ENCODE measurements around the gene GALNT7. TPM values are rescaled to one million over a fixed set of nuclear protein-coding genes. Genes with fewer than 3 reads are reported as not detected.

GALNT7 gene
- total and polyA plus RNA-seq, 5 donors, result 3.6 to 11.0 (median 8.2) TPM

DNA sequence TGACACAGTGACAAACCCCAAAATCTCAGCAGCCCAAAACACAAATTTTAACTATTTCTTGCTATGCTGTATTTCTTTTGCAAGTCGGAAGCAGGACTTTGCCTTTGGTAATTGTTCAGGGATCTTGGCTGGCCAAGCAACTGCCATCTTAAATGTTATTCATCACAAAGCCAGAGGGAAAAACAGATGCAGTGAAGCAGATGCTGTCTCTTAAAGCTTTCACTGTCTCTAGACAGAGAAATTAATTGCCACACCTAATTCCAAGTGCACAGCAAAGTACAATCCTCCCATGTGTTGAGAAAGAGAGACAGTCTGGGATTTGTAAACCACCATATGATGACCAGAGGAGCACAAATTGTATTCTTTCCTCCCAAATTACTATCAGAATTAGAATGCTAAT is 30.0 kb upstream of the GALNT7 start:
- Histone ChIP-seq H3K9me3 (ENCODE audit: control insufficient read depth, low read length) (no peaks in the 10 kb centered on the region), H3K4me1 (ENCODE audit: control insufficient read depth, insufficient read depth, low read length) (no peaks in the 10 kb centered on the region), H3K27me3 (ENCODE audit: control insufficient read depth, insufficient read depth) (no peaks in the 10 kb centered on the region), H3K27ac (ENCODE audit: low read length) (no peak overlapping the region), H3K4me3 (ENCODE audit: low read length) (no peak overlapping the region)
- intact Hi-C loops (cut with DNase I), result no loop called here
- WGBS, result 86% methylated on average over 1 of the region's 1 CpG
- DNase-seq (no peak), ATAC-seq (no peak)

DNA sequence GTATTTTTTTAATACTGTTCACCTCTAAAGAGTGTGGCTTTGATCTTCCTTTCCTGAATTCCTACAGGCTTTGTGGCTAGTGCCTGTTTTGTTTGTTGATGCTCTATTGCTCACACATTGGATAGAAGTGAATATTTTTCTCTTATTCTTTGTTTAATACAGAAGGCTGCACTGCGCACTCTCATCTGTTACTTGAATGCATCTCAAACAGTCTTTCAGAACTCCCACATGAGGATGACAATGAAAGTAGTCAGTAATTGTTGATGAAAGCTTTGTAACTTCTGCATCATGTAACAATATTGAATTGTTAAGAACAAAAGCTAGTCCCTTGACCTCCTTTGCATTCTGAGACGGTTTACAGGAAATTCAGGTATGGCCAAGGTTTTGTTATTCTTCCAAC is 29.1 kb upstream of the GALNT7 start:
- H3K27ac ChIP-seq (ENCODE audit: low read length), result no peak overlapping the region
- no peak for ATAC-seq
- H3K4me3 ChIP-seq (ENCODE audit: low read length), result no peak overlapping the region
- no peaks in the 10 kb centered on the region for H3K4me1 ChIP-seq (ENCODE audit: control insufficient read depth, insufficient read depth, low read length)
- no peaks in the 10 kb centered on the region for H3K27me3 ChIP-seq (ENCODE audit: control insufficient read depth, insufficient read depth)
- intact Hi-C loops (cut with DNase I), result no loop called here
- H3K9me3 ChIP-seq (ENCODE audit: control insufficient read depth, low read length), result no peaks in the 10 kb centered on the region
- no peak for DNase-seq
- 32% methylated on average over 2 of the region's 2 CpGs for WGBS

DNA sequence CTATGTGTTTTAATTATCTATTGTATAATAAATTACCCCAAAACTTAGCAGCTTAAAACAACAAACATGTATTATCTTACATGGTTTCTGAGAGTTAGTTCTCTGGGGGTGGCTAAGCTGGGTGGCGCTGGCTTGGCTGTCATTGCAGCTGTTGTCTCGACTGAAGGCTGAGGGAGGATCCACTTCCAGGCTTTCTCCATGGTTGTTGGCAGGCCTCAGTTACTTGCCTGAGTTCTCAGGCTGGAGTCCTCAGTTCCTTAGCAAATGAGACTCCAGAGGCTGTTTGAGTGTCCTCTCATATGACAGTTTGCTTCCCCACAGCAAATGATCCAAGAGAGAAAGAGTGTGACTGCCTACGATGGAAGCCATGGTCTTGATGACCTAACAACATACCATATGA is 23.5 kb upstream of the GALNT7 start:
- DNase-seq (no peak), ATAC-seq (no peak)
- Histone ChIP-seq H3K27me3 (ENCODE audit: control insufficient read depth, insufficient read depth) (no peaks in the 10 kb centered on the region), H3K4me3 (ENCODE audit: low read length) (no peak overlapping the region), H3K27ac (ENCODE audit: low read length) (no peak overlapping the region), H3K4me1 (ENCODE audit: control insufficient read depth, insufficient read depth, low read length) (no peaks in the 10 kb centered on the region), H3K9me3 (ENCODE audit: control insufficient read depth, low read length) (no peaks in the 10 kb centered on the region)
- intact Hi-C loops (cut with DNase I), result no loop called here
- WGBS, result 89% methylated on average over 3 of the region's 3 CpGs

DNA sequence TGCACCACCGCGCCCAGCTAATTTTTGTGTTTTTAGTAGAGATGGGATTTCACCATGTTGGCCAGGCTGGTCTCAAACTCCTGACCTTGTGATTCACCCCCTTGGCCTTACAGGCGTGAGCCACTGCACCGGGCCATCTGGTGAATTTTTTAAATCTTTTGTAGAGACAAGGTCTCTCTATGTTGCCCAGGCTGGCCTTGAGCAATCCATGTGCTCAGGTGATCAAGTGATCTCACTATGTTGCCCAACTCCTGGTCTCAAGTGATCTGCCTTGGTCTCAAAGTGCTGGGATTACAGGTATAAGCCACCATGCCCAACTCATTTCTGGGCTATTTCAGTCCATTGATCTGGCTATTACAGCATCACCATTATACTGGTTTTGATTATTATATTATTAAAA is 22.2 kb upstream of the GALNT7 start:
- H3K27me3 ChIP-seq (ENCODE audit: control insufficient read depth, insufficient read depth), result no peaks in the 10 kb centered on the region
- H3K4me3 ChIP-seq (ENCODE audit: low read length), result no peak overlapping the region
- no peaks in the 10 kb centered on the region for H3K4me1 ChIP-seq (ENCODE audit: control insufficient read depth, insufficient read depth, low read length)
- H3K9me3 ChIP-seq (ENCODE audit: control insufficient read depth, low read length), result no peaks in the 10 kb centered on the region
- ATAC-seq, result no peak
- intact Hi-C loops (cut with DNase I), result no loop called here
- WGBS, result 99% methylated on average over 4 of the region's 4 CpGs
- DNase-seq, result no peak
- H3K27ac ChIP-seq (ENCODE audit: low read length), result no peak overlapping the region

DNA sequence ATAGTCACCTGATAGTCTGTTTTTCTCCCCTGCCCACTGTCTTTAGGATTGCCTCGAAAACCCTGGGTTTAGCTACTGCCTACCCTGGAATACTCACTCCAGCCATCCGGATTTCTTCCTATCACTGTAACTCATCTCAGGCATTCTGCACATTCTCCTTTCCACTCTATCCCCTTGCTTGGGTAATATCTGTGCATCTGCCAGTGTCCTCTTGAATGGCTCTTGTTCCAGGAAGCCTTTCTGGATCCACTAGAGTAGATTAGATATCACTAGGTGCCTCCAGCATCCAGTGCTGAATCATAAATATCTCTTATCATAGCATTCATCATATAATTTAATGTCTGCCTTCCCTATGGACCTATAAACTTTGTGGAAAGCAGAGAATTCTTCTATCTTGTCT is 17.1 kb upstream of the GALNT7 start:
- H3K27ac ChIP-seq (ENCODE audit: low read length), result no peak overlapping the region
- 77% methylated on average over 2 of the region's 2 CpGs for WGBS
- H3K4me1 ChIP-seq (ENCODE audit: control insufficient read depth, insufficient read depth, low read length), result no peaks in the 10 kb centered on the region
- intact Hi-C loops (cut with DNase I), result no loop called here
- no peaks in the 10 kb centered on the region for H3K9me3 ChIP-seq (ENCODE audit: control insufficient read depth, low read length)
- DNase-seq (no peak), ATAC-seq (no peak)
- no peak overlapping the region for H3K4me3 ChIP-seq (ENCODE audit: low read length)
- no peaks in the 10 kb centered on the region for H3K27me3 ChIP-seq (ENCODE audit: control insufficient read depth, insufficient read depth)

DNA sequence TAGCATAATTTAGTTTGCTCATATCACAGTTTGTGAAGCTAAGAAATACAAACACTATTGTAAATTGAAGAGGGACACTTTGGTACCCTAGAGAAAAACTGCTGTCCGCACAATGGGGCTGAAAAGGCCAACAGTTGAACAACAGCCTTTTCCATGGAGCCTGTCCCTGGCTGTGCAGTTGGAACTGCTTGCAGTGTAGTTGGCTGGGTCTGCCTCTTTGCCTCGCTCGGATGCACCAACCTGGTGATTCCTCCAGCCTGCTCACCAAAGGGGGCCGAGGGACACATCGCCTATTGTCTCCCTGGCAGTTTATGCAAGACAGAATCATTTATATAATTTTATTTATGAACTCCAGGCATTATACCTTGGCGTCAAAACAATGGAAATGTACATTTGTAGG is 16.5 kb upstream of the GALNT7 start:
- no peaks in the 10 kb centered on the region for H3K27me3 ChIP-seq (ENCODE audit: control insufficient read depth, insufficient read depth)
- no peak for DNase-seq
- H3K9me3 ChIP-seq (ENCODE audit: control insufficient read depth, low read length), result no peaks in the 10 kb centered on the region
- H3K4me3 ChIP-seq (ENCODE audit: low read length), result no peak overlapping the region
- 94% methylated on average over 6 of the region's 6 CpGs for WGBS
- H3K27ac ChIP-seq (ENCODE audit: low read length), result no peak overlapping the region
- intact Hi-C loops (cut with DNase I), result no loop called here
- H3K4me1 ChIP-seq (ENCODE audit: control insufficient read depth, insufficient read depth, low read length), result no peaks in the 10 kb centered on the region
- no peak for ATAC-seq

DNA sequence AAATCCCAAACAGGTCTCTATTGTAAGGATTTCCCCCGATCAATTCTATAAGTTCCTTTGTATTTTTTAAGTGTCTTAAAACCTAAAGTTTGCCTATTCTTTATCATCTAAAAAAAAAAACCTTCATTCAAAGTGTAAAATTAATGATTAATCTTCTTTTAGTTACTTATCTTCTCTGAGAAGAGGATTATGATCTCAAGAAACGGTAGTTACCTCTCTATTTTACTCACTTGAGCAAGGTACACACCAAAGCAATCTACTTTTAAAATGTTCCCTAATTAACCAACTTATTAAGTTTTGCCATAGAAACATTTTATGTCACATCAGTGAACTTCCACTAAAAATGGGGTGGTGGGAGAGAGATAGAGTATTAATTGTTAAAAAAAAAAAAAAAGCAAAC is 15.2 kb upstream of the GALNT7 start:
- intact Hi-C loops (cut with DNase I), result no loop called here
- Histone ChIP-seq H3K4me3 (ENCODE audit: low read length) (no peak overlapping the region), H3K4me1 (ENCODE audit: control insufficient read depth, insufficient read depth, low read length) (no peaks in the 10 kb centered on the region), H3K9me3 (ENCODE audit: control insufficient read depth, low read length) (no peaks in the 10 kb centered on the region), H3K27ac (ENCODE audit: low read length) (no peak overlapping the region), H3K27me3 (ENCODE audit: control insufficient read depth, insufficient read depth) (no peaks in the 10 kb centered on the region)
- WGBS, result 89% methylated on average over 2 of the region's 2 CpGs
- no peak for ATAC-seq
- DNase-seq, result no peak

DNA sequence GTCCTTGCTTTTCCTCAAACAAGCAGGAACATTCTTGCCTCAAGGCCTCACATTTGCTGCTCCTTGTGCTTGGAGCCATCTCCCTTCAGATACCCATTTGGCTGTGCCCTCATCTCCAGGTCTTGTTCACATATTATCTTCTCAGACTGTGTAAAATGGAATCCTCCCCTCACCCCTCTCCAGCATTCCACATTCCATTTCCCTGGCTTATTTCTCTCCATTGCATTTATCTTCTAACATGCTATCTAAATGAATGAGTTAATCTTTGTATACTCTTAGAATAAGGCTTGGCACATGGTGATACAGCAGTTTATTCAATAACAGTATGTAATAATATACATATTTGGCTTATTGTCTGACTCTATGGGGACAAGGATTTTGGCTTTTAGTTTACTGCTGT is 8.8 kb upstream of the GALNT7 start:
- Histone ChIP-seq H3K9me3 (ENCODE audit: control insufficient read depth, low read length) (no peaks in the 10 kb centered on the region), H3K4me1 (ENCODE audit: control insufficient read depth, insufficient read depth, low read length) (no peaks in the 10 kb centered on the region), H3K4me3 (ENCODE audit: low read length) (no peak overlapping the region), H3K27me3 (ENCODE audit: control insufficient read depth, insufficient read depth) (no peaks in the 10 kb centered on the region), H3K27ac (ENCODE audit: low read length) (no peak overlapping the region)
- intact Hi-C loops (cut with DNase I), result loop anchor here in 1 of 4 donors (10.0 kb wide), 1 partner anchor 135 kb away; no protein-coding TSS in a partner anchor
- ATAC-seq (no peak), DNase-seq (no peak)

DNA sequence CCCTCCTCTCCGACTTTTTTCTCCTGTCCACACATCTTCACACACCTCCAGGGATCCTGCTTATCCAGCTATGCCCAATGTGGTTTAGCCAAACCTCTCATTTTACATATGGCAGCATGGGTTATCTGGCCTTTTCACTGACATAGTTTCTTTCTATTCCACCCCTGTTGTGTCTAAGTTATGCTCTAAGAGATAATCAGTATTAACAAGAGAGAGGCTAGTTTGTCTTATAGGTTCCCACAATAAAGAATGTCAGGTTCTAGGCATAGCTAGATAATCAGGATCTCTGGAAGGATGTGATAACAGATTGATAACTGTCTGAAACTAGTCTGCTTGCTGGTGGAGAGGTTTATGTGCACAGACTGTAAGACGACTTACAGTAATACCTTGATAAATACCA is 7.7 kb upstream of the GALNT7 start:
- ATAC-seq (no peak), DNase-seq (no peak)
- no peak overlapping the region for H3K27ac ChIP-seq (ENCODE audit: low read length)
- no peaks in the 10 kb centered on the region for H3K4me1 ChIP-seq (ENCODE audit: control insufficient read depth, insufficient read depth, low read length)
- no peaks in the 10 kb centered on the region for H3K27me3 ChIP-seq (ENCODE audit: control insufficient read depth, insufficient read depth)
- intact Hi-C loops (cut with DNase I), result loop anchor here in 1 of 4 donors (10.0 kb wide), 1 partner anchor 136 kb away; no protein-coding TSS in a partner anchor
- H3K4me3 ChIP-seq (ENCODE audit: low read length), result no peak overlapping the region
- no peaks in the 10 kb centered on the region for H3K9me3 ChIP-seq (ENCODE audit: control insufficient read depth, low read length)
- WGBS, result 88% methylated on average over 2 of the region's 2 CpGs

DNA sequence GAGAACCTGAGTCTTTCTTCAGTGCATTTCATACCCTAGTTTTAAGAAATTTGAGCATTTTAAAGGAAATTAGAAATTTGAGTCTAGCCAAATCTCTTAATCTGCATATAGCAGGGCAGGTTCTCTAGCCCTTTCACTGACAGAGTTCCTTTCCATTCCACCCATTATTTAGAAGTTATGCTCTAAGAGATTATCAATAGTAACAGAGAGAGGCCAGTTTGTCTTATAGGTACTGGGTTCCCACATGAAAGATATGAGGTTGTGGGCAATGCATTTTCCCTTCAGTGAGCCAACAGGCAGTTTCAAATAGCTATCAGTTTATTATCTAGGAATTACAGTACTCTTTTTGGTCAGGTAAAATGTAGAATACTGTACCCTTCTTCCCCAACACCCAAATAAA is 7.3 kb upstream of the GALNT7 start:
- no peak for ATAC-seq

DNA sequence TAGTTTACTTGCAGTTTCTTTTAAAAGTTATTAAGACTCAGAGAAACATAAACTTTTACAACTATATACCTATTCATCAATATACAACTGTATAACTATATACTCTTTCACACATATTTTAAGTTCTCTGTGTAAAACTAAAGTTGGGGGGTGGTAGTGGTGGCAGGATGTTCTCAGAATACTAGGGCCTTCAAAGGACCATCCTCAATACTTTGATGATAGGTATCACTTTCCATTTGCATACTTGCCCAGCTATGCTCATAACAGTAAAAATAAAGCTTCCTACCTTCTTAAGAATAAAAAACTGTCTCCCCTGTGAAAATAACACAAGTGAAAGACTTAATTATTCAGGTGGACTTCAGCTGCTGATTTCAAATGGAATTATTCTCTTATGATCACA is 2.9 kb upstream of the GALNT7 start:
- no peak overlapping the region for H3K27ac ChIP-seq (ENCODE audit: low read length)
- intact Hi-C loops (cut with DNase I), result loop anchor here in 1 of 4 donors (10.0 kb wide), 1 partner anchor 141 kb away; no protein-coding TSS in a partner anchor
- H3K4me1 ChIP-seq (ENCODE audit: control insufficient read depth, insufficient read depth, low read length), result no peaks in the 10 kb centered on the region
- ATAC-seq (no peak), DNase-seq (no peak)
- H3K4me3 ChIP-seq (ENCODE audit: low read length), result no peak overlapping the region
- no peaks in the 10 kb centered on the region for H3K27me3 ChIP-seq (ENCODE audit: control insufficient read depth, insufficient read depth)
- no peaks in the 10 kb centered on the region for H3K9me3 ChIP-seq (ENCODE audit: control insufficient read depth, low read length)

More for the DNA sequence above, 7.3 kb upstream of the GALNT7 start:
- no peak for DNase-seq
- Histone ChIP-seq H3K9me3 (ENCODE audit: control insufficient read depth, low read length) (no peaks in the 10 kb centered on the region), H3K27me3 (ENCODE audit: control insufficient read depth, insufficient read depth) (no peaks in the 10 kb centered on the region), H3K27ac (ENCODE audit: low read length) (no peak overlapping the region), H3K4me3 (ENCODE audit: low read length) (no peak overlapping the region), H3K4me1 (ENCODE audit: control insufficient read depth, insufficient read depth, low read length) (no peaks in the 10 kb centered on the region)
- intact Hi-C loops (cut with DNase I), result loop anchor here in 1 of 4 donors (10.0 kb wide), 1 partner anchor 137 kb away; no protein-coding TSS in a partner anchor

DNA sequence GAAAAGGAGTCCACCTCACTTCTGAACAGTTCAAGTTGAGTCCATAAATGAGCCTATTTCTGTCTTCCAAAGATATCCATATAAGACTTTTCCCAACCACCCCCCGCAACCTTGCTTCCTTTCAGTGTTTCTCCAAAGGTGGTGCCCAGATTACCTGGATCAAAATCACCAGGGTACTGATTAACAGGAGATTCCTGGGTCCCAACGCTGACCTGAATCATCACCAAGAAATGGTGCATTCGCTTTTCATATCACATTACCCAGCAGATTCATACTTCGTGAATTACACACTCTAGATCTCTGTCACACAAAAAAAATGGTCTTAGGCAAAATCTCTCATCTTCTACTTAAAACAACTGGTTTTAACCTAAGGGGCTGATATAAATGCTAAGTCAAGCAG is 2.1 kb upstream of the GALNT7 start:
- no peak for DNase-seq
- ATAC-seq, result no peak
- no peaks in the 10 kb centered on the region for H3K27me3 ChIP-seq (ENCODE audit: control insufficient read depth, insufficient read depth)
- H3K4me1 ChIP-seq (ENCODE audit: control insufficient read depth, insufficient read depth, low read length), result no peaks in the 10 kb centered on the region
- no peak overlapping the region for H3K4me3 ChIP-seq (ENCODE audit: low read length)
- intact Hi-C loops (cut with DNase I), result loop anchor here in 1 of 4 donors (10.0 kb wide), 1 partner anchor 142 kb away; no protein-coding TSS in a partner anchor
- 96% methylated on average over 4 of the region's 4 CpGs for WGBS
- no peak overlapping the region for H3K27ac ChIP-seq (ENCODE audit: low read length)
- H3K9me3 ChIP-seq (ENCODE audit: control insufficient read depth, low read length), result no peaks in the 10 kb centered on the region
